GM12872 (cell line): Measurements from ENCODE around the gene NFE2L3.

Experiments
- CTCF ChIP-seq: IDR thresholded peaks from 3 replicates; pipeline ENCODE4 v1.5.1; 2011; ENCODE audit warnings: low read depth, mild to moderate bottlenecking, low read length, moderate library complexity; ENCODE audit not compliant: insufficient read depth

The NFE2L3 gene

GRCh38 chr7:26189697-26190096 lies 37.7 kb downstream of the NFE2L3 start:
- TF ChIP-seq CTCF: no peak

- no peak for TF ChIP-seq CTCF
Observed at GRCh38 chr7:26190417-26190869, 38.4 kb downstream of the NFE2L3 start.

GRCh38 chr7:26191233-26191973 lies 39.4 kb downstream of the NFE2L3 start:
- no peak for TF ChIP-seq CTCF

- TF ChIP-seq CTCF: no peak
Observed at GRCh38 chr7:26191974-26192479, 40.0 kb downstream of the NFE2L3 start.

GRCh38 chr7:26192485-26193087 lies 40.6 kb downstream of the NFE2L3 start:
- no peak for TF ChIP-seq CTCF

- no peak for TF ChIP-seq CTCF
Observed at GRCh38 chr7:26193432-26194207, 41.6 kb downstream of the NFE2L3 start.

- no peak for TF ChIP-seq CTCF
Observed at GRCh38 chr7:26195182-26195581, 43.2 kb downstream of the NFE2L3 start.
